ENCODE measurements around the gene ERCC1.

DNA sequence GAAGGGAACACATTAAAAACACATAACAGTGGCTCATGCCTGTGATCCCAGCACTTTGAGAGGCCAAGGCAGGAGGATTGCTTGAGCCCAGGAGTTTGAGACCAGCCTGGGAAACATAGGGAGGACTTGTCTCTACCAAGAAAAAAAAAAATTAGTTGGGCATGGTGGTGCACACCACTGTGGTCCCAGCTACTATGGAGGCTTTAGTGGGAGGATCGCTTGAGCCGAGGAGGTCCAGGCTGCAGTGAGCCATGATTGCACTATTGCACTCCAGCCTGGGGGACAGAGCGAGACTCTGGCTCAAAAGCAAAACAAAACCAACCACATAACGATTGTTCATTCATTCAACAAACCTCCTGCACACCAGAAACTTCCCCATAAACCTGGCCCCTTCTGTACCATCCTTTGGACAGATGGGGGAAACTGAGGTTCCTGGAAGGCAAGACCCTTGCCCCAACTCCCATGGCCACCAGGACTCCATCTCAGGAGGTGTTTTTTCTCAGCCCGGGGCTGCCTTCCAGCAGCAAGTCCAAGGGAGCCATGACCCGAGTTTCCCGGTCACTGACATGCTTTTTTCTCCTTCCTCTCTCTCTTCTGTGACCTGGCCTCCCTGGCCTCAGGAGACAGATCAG is 48.3 kb upstream of the ERCC1 start:
- TF ChIP-seq, protein P1, sequence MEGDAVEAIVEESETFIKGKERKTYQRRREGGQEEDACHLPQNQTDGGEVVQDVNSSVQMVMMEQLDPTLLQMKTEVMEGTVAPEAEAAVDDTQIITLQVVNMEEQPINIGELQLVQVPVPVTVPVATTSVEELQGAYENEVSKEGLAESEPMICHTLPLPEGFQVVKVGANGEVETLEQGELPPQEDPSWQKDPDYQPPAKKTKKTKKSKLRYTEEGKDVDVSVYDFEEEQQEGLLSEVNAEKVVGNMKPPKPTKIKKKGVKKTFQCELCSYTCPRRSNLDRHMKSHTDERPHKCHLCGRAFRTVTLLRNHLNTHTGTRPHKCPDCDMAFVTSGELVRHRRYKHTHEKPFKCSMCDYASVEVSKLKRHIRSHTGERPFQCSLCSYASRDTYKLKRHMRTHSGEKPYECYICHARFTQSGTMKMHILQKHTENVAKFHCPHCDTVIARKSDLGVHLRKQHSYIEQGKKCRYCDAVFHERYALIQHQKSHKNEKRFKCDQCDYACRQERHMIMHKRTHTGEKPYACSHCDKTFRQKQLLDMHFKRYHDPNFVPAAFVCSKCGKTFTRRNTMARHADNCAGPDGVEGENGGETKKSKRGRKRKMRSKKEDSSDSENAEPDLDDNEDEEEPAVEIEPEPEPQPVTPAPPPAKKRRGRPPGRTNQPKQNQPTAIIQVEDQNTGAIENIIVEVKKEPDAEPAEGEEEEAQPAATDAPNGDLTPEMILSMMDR (conservative IDR thresholded peaks at IDR 0.05; ENCODE audit: low read depth, low read length): no peak
- TF ChIP-seq EZH2 (IDR thresholded peaks at IDR 0.05; ENCODE audit: borderline replicate concordance, low read depth, low read length, poor library complexity, severe bottlenecking): no peak
